ENCODE results near the gene ME1.
"Not testable (repeated sequence)": the region's sequence is repeated elsewhere in the genome, so short reads cannot be mapped to it uniquely, and the experiment has no call there.

Gene ME1

DNA sequence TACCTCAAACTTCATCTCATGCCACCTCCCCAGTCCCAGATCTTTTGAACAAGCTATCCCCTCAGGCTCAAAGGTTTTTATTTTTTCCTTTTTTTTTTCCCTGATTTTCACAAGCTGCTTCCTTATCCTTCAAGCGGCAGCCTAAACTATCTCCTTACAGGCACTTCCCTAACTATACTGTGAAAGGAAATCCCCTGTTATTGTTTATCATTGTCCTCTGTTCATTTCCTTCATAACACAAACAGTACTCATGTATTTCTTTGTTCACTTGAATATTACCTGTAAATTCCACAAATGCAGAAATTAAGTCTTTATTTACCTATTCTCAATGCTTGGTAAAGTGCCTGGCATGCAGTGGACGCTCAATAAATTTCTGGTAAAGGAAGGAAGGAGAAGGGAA lies 48.9 kb downstream of the ME1 start:
- Histone ChIP-seq H3K9me3 (ENCODE audit: control insufficient read depth in 1 of 2, low read length in 2 of 2) (no peaks in the 10 kb centered on the region), H3K27ac (ENCODE audit: low read length) (no peak overlapping the region), H3K27me3 (ENCODE audit: low read depth, low read length) (no peaks in the 10 kb centered on the region), H3K36me3 (ENCODE audit: control insufficient read depth in 1 of 2, insufficient read depth in 2 of 2, low read length in 2 of 2) (no peaks in the 10 kb centered on the region), H3K4me1 (ENCODE audit: control insufficient read depth in 1 of 2, insufficient read depth in 2 of 2, low read length in 2 of 2) (peaks cover 0 to 7% of the 10 kb centered on the region in 2 donors), H3K4me3 (ENCODE audit: low read depth in 1 of 2, low read length in 2 of 2) (no peak overlapping the region)

DNA sequence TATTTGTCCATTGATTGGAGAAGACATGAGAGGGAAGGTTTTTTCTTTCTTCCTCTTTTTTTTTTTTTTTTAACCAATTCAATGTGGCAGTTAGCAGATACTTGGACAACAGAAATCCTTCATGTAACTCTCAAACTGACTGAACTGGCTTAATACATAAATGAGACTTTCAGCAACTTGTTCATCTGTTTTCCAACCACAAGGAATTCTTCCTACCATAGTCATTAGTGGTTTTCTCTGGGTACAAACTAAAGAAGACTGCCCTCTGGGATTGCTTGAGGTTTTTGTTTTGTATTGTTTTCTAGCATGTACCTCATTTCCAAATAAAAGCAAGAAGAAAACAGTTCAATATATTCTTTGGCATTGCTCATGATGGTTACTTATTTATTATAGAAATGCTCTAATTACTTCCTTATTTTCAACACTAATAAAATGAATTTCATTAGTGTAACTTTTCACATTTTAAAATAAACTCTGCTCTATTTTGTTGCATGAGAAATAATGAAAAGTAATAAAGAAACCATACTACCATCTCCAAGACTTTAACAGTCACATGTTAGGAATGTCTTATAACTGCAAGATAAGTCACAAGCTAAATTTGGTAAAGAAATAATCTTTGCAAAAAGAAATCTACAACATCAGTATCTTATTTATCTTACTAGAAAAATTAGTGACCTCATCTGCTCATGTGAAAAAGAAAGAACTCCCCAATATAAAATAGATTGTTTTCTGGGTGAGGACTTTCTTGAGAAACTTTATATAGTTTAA lies 52.0 kb downstream of the ME1 start:
- no peaks in the 10 kb centered on the region for H3K36me3 ChIP-seq (ENCODE audit: control insufficient read depth in 1 of 2, insufficient read depth in 2 of 2, low read length in 2 of 2)
- H3K27me3 ChIP-seq (ENCODE audit: low read depth, low read length), result no peaks in the 10 kb centered on the region
- peaks cover 0 to 7% of the 10 kb centered on the region in 2 donors for H3K4me1 ChIP-seq (ENCODE audit: control insufficient read depth in 1 of 2, insufficient read depth in 2 of 2, low read length in 2 of 2)
- no peak overlapping the region for H3K4me3 ChIP-seq (ENCODE audit: low read depth in 1 of 2, low read length in 2 of 2)
- H3K9me3 ChIP-seq (ENCODE audit: control insufficient read depth in 1 of 2, low read length in 2 of 2), result no peaks in the 10 kb centered on the region
- H3K27ac ChIP-seq (ENCODE audit: low read length), result no peak overlapping the region

DNA sequence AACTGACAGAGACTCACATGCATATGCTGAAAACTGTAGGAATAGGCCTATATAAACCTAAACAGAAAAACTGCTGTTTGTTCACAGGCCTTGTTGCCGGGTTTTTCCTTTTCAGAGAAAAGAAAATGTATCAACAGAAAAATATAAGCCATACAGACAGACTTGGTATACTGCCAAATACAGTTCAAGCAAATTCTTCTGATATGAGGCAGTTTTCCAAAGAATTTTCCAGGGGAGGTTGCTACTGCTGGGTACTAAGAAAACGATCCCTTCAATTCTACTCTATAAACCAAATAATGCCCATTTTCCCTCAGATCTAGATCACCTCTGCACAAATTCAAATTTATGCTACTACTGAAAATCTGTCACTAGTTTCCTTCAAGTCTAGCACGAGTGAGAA lies 59.4 kb downstream of the ME1 start:
- Histone ChIP-seq H3K9me3 (ENCODE audit: control insufficient read depth in 1 of 2, low read length in 2 of 2) (no peaks in the 10 kb centered on the region), H3K36me3 (ENCODE audit: control insufficient read depth in 1 of 2, insufficient read depth in 2 of 2, low read length in 2 of 2) (no peaks in the 10 kb centered on the region), H3K27me3 (ENCODE audit: low read depth, low read length) (no peaks in the 10 kb centered on the region), H3K4me3 (ENCODE audit: low read depth in 1 of 2, low read length in 2 of 2) (no peak overlapping the region), H3K4me1 (ENCODE audit: control insufficient read depth in 1 of 2, insufficient read depth in 2 of 2, low read length in 2 of 2) (peaks cover 1% of the 10 kb centered on the region in 2 donors), H3K27ac (ENCODE audit: low read length) (no peak overlapping the region)

- H3K36me3 ChIP-seq (ENCODE audit: control insufficient read depth in 1 of 2, insufficient read depth in 2 of 2, low read length in 2 of 2), result no peaks in the 10 kb centered on the region
- no peaks in the 10 kb centered on the region for H3K9me3 ChIP-seq (ENCODE audit: control insufficient read depth in 1 of 2, low read length in 2 of 2)
- no peaks in the 10 kb centered on the region for H3K27me3 ChIP-seq (ENCODE audit: low read depth, low read length)
- no peak overlapping the region for H3K27ac ChIP-seq (ENCODE audit: low read length)
- H3K4me1 ChIP-seq (ENCODE audit: control insufficient read depth in 1 of 2, insufficient read depth in 2 of 2, low read length in 2 of 2), result peaks cover 5 to 7% of the 10 kb centered on the region in 2 donors
- no peak overlapping the region for H3K4me3 ChIP-seq (ENCODE audit: low read depth in 1 of 2, low read length in 2 of 2)
Observed at GRCh38 chr6:83370567-83370966, 60.3 kb downstream of the ME1 start.

DNA sequence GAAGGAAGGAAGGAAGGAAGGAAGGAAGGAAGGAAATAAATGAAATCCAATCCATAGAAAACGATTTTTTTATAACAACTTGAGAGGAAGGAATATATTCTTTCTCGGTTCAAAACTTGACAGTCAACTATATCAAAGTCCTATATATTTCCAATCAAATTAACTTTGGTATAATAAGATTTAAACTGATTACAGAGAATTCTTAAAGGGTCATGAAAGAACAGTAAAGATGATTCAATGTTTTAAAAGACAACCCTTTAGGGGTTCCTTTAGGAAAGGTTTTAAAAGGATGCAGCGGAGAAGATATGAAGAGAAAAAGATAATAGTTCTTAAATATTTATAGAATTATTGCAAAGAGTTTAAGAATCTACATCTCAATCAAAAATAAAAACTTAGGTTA lies 61.2 kb downstream of the ME1 start:
- Histone ChIP-seq H3K36me3 (ENCODE audit: control insufficient read depth in 1 of 2, insufficient read depth in 2 of 2, low read length in 2 of 2) (no peaks in the 10 kb centered on the region), H3K4me1 (ENCODE audit: control insufficient read depth in 1 of 2, insufficient read depth in 2 of 2, low read length in 2 of 2) (peaks cover 5 to 10% of the 10 kb centered on the region in 2 donors), H3K9me3 (ENCODE audit: control insufficient read depth in 1 of 2, low read length in 2 of 2) (no peaks in the 10 kb centered on the region), H3K27me3 (ENCODE audit: low read depth, low read length) (no peaks in the 10 kb centered on the region), H3K4me3 (ENCODE audit: low read depth in 1 of 2, low read length in 2 of 2) (no peak overlapping the region), H3K27ac (ENCODE audit: low read length) (no peak overlapping the region)

DNA sequence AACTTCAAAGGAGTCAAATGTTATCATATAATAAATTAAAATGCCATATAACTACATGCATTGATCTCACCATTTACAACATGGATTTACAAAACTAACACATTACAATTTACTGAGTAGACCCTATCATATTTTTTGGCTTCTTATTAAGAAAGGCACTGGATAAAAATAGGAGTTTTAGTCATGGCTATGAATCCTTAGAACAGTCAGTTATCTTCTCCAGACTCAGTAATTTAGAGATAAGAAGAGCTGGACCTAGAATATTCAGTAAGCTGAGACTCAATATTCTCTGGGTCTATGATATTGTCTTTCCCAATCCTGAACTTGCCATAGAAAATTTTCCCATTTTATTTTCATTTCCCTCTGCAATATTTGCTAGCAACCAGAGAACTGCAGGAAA lies 62.3 kb downstream of the ME1 start:
- no peak overlapping the region for H3K4me3 ChIP-seq (ENCODE audit: low read depth in 1 of 2, low read length in 2 of 2)
- H3K27ac ChIP-seq (ENCODE audit: low read length), result no peak overlapping the region
- H3K27me3 ChIP-seq (ENCODE audit: low read depth, low read length), result no peaks in the 10 kb centered on the region
- no peaks in the 10 kb centered on the region for H3K36me3 ChIP-seq (ENCODE audit: control insufficient read depth in 1 of 2, insufficient read depth in 2 of 2, low read length in 2 of 2)
- no peaks in the 10 kb centered on the region for H3K9me3 ChIP-seq (ENCODE audit: control insufficient read depth in 1 of 2, low read length in 2 of 2)
- peaks cover 5 to 10% of the 10 kb centered on the region in 2 donors for H3K4me1 ChIP-seq (ENCODE audit: control insufficient read depth in 1 of 2, insufficient read depth in 2 of 2, low read length in 2 of 2)

DNA sequence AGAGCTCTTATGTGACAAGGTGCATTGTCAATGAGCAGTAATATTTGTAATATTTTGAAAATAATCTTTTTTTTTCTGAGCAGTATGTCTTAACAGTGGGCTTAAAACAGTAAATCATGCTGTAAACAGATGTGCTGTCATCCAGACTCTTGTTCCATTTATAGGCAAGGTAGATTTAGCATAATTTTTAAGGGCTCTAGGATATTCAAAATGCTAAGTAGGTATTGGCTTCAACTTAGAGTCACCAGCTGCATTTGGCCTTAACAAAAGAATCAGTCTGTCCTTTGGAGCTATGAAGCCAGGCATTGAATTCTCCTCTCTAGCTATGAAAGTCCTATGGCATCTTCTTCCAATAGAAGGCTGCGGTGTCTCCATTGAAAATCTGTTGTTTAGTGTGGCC lies 63.7 kb downstream of the ME1 start:
- H3K36me3 ChIP-seq (ENCODE audit: control insufficient read depth in 1 of 2, insufficient read depth in 2 of 2, low read length in 2 of 2), result no peaks in the 10 kb centered on the region
- H3K27me3 ChIP-seq (ENCODE audit: low read depth, low read length), result no peaks in the 10 kb centered on the region
- no peak overlapping the region for H3K4me3 ChIP-seq (ENCODE audit: low read depth in 1 of 2, low read length in 2 of 2)
- H3K9me3 ChIP-seq (ENCODE audit: control insufficient read depth in 1 of 2, low read length in 2 of 2), result no peaks in the 10 kb centered on the region
- H3K4me1 ChIP-seq (ENCODE audit: control insufficient read depth in 1 of 2, insufficient read depth in 2 of 2, low read length in 2 of 2), result peaks cover 5 to 10% of the 10 kb centered on the region in 2 donors
- H3K27ac ChIP-seq (ENCODE audit: low read length), result no peak overlapping the region

GRCh38 chr6:83365931-83366330 lies 64.9 kb downstream of the ME1 start:
- peaks cover 5 to 10% of the 10 kb centered on the region in 2 donors for H3K4me1 ChIP-seq (ENCODE audit: control insufficient read depth in 1 of 2, insufficient read depth in 2 of 2, low read length in 2 of 2)
- H3K36me3 ChIP-seq (ENCODE audit: control insufficient read depth in 1 of 2, insufficient read depth in 2 of 2, low read length in 2 of 2), result no peaks in the 10 kb centered on the region
- no peaks in the 10 kb centered on the region for H3K27me3 ChIP-seq (ENCODE audit: low read depth, low read length)
- H3K9me3 ChIP-seq (ENCODE audit: control insufficient read depth in 1 of 2, low read length in 2 of 2), result peaks cover 0 to 3% of the 10 kb centered on the region in 2 donors
- no peak overlapping the region for H3K4me3 ChIP-seq (ENCODE audit: low read depth in 1 of 2, low read length in 2 of 2)
- no peak overlapping the region for H3K27ac ChIP-seq (ENCODE audit: low read length)

DNA sequence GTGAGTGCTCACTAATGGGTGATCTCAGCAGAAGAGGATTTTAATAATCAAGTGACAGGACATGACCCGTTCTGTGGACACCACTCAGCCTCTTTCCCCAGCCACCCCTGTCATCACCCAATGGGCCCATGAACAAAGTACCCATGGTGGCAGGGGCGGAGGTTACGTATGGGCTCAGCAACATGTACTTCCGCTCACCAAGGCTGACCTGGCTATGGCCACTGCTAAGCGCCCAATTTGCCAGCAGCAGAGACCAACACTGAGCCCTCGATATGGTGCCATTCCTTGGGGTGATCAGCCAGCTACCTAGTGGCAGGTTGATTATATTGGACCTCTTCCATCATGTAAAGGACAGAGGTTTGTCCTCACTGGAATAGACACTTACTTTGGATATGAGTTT lies 68.5 kb downstream of the ME1 start:
- not testable (repeated sequence) for H3K27me3 ChIP-seq (ENCODE audit: low read depth, low read length)

DNA sequence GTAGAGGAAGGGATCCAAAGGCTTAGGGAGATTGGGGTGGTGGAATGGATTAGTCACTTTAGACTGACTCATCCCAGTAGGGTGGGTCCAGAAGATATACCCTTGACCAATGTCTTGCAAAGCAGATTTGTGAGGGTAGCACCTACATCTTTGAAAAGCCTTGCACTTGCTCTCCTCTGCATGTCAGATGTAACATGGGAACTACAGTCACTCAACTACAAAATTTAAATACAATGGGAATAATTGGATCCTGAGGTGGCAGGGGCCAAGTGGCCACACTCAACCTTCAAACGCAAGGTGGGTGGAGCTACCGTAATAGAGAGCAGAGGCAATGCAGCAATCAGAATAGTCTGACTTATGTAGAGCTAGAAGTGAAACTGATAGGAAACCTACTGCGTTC lies 71.2 kb downstream of the ME1 start:
- Histone ChIP-seq H3K27ac (ENCODE audit: low read length) (no peak overlapping the region), H3K9me3 (ENCODE audit: control insufficient read depth in 1 of 2, low read length in 2 of 2) (peaks cover 0 to 15% of the 10 kb centered on the region in 2 donors), H3K27me3 (ENCODE audit: low read depth, low read length) (no peaks in the 10 kb centered on the region), H3K4me1 (ENCODE audit: control insufficient read depth in 1 of 2, insufficient read depth in 2 of 2, low read length in 2 of 2) (no peaks in the 10 kb centered on the region), H3K4me3 (ENCODE audit: low read depth in 1 of 2, low read length in 2 of 2) (no peak overlapping the region), H3K36me3 (ENCODE audit: control insufficient read depth in 1 of 2, insufficient read depth in 2 of 2, low read length in 2 of 2) (peaks cover 0 to 8% of the 10 kb centered on the region in 2 donors)

More for the DNA sequence above, 68.5 kb downstream of the ME1 start:
- H3K36me3 ChIP-seq (ENCODE audit: control insufficient read depth in 1 of 2, insufficient read depth in 2 of 2, low read length in 2 of 2); H3K27ac ChIP-seq (ENCODE audit: low read length); H3K4me1 ChIP-seq (ENCODE audit: control insufficient read depth in 1 of 2, insufficient read depth in 2 of 2, low read length in 2 of 2); H3K4me3 ChIP-seq (ENCODE audit: low read depth in 1 of 2, low read length in 2 of 2): not testable (repeated sequence)
- H3K9me3 ChIP-seq (ENCODE audit: control insufficient read depth in 1 of 2, low read length in 2 of 2), result peaks cover 0 to 15% of the 10 kb centered on the region in 2 donors

- H3K4me3 ChIP-seq (ENCODE audit: low read depth in 1 of 2, low read length in 2 of 2), result no peak overlapping the region
- H3K9me3 ChIP-seq (ENCODE audit: control insufficient read depth in 1 of 2, low read length in 2 of 2), result peaks cover 0 to 8% of the 10 kb centered on the region in 2 donors
- no peak overlapping the region for H3K27ac ChIP-seq (ENCODE audit: low read length)
- no peaks in the 10 kb centered on the region for H3K4me1 ChIP-seq (ENCODE audit: control insufficient read depth in 1 of 2, insufficient read depth in 2 of 2, low read length in 2 of 2)
- H3K36me3 ChIP-seq (ENCODE audit: control insufficient read depth in 1 of 2, insufficient read depth in 2 of 2, low read length in 2 of 2), result peaks cover 0 to 8% of the 10 kb centered on the region in 2 donors
- no peaks in the 10 kb centered on the region for H3K27me3 ChIP-seq (ENCODE audit: low read depth, low read length)
Observed at GRCh38 chr6:83354747-83355146, 76.1 kb downstream of the ME1 start.
